Cardiac muscle cell (in vitro differentiated cells and primary cell): ENCODE data around the gene ADSS1. TPM values are rescaled to one million over a fixed set of nuclear protein-coding genes. Genes with fewer than 3 reads are reported as not detected.

ENCODE experiments used
- DNase-seq, 2 donors: peaks; one replicate each; pipeline versions ENCODE4 v3.0.0 to v3.0.0-alpha.2; 2010 to 2017; ENCODE audit warnings: low read depth in 1 of 2, low spot score in 1 of 2
- H3K27ac ChIP-seq: fragments of 200-600 bp; sonication (generic); 2 replicates; pipeline ENCODE4 v1.5.1; 2016
- H3K27me3 ChIP-seq: fragments of 200-600 bp; sonication (generic); 2 replicates; pipeline ENCODE4 v1.6.0; 2016; ENCODE audit warnings: control low read depth
- H3K36me3 ChIP-seq: fragments of 200-600 bp; sonication (generic); 2 replicates; pipeline ENCODE4 v1.5.1; 2016; ENCODE audit warnings: control low read depth
- H3K4me1 ChIP-seq: fragments of 200-600 bp; sonication (generic); 2 replicates; pipeline ENCODE4 v1.8.1; 2017; ENCODE audit warnings: low read depth, mild to moderate bottlenecking, mixed run types
- H3K4me3 ChIP-seq: fragments of 200-600 bp; sonication (generic); 2 replicates; pipeline ENCODE4 v1.5.1; 2016; ENCODE audit warnings: mild to moderate bottlenecking
- H3K9me3 ChIP-seq: fragments of 200-600 bp; sonication (generic); 2 replicates; pipeline ENCODE4 v1.5.1; 2017; ENCODE audit warnings: low read depth, mild to moderate bottlenecking, control low read depth
- polyA plus RNA-seq: library from polyadenylated mRNA; unstranded; fragments of >200 nt; fragmentation: Nextera tagmentation; extraction: Ambion mirVana; gene quantifications from 2 replicates; pipeline ENCODE4 v1.2.1, GENCODE V29; 2016
- total RNA-seq: library from RNA; depleted of rRNA; stranded (reverse); fragments of >200 nt; gene quantifications from 2 replicates; pipeline ENCODE4 v1.2.3, GENCODE V29; 2016
- TF ChIP-seq, protein P1 (sequence below): IDR thresholded peaks from 2 replicates; pipeline ENCODE4 v1.5.1; 2012; ENCODE audit warnings: low read depth, mild to moderate bottlenecking, low read length

Gene ADSS1
- total and polyA plus RNA-seq, 2 experiments from 2014 or later, result 53.4 to 63.8 TPM

DNA sequence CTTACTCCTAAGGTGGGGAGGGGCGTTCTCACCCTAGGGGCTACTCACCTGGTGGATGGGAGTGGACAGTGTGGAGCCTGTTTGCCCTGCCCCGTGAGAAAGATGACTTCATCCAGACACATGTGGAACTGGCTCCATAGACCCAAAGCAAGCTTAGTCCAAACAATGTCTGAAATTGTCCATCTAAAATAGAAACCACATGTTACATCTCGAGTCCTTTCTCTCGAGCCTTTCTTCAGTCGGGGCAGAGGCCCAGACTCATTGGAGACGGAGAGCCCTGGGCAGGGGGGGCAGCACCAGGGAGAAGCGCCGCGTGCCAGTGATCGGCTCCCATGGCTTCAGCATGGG is 33.2 kb downstream of the ADSS1 start:
- Histone ChIP-seq H3K36me3 (peaks cover 12% of the 10 kb centered on the region), H3K27ac (no peak overlapping the region), H3K4me3 (no peak overlapping the region), H3K9me3 (no peaks in the 10 kb centered on the region), H3K27me3 (no peaks in the 10 kb centered on the region), H3K4me1 (peaks cover 8% of the 10 kb centered on the region)
- TF ChIP-seq, protein P1, sequence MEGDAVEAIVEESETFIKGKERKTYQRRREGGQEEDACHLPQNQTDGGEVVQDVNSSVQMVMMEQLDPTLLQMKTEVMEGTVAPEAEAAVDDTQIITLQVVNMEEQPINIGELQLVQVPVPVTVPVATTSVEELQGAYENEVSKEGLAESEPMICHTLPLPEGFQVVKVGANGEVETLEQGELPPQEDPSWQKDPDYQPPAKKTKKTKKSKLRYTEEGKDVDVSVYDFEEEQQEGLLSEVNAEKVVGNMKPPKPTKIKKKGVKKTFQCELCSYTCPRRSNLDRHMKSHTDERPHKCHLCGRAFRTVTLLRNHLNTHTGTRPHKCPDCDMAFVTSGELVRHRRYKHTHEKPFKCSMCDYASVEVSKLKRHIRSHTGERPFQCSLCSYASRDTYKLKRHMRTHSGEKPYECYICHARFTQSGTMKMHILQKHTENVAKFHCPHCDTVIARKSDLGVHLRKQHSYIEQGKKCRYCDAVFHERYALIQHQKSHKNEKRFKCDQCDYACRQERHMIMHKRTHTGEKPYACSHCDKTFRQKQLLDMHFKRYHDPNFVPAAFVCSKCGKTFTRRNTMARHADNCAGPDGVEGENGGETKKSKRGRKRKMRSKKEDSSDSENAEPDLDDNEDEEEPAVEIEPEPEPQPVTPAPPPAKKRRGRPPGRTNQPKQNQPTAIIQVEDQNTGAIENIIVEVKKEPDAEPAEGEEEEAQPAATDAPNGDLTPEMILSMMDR, result no peak
- no peak for DNase-seq

DNA sequence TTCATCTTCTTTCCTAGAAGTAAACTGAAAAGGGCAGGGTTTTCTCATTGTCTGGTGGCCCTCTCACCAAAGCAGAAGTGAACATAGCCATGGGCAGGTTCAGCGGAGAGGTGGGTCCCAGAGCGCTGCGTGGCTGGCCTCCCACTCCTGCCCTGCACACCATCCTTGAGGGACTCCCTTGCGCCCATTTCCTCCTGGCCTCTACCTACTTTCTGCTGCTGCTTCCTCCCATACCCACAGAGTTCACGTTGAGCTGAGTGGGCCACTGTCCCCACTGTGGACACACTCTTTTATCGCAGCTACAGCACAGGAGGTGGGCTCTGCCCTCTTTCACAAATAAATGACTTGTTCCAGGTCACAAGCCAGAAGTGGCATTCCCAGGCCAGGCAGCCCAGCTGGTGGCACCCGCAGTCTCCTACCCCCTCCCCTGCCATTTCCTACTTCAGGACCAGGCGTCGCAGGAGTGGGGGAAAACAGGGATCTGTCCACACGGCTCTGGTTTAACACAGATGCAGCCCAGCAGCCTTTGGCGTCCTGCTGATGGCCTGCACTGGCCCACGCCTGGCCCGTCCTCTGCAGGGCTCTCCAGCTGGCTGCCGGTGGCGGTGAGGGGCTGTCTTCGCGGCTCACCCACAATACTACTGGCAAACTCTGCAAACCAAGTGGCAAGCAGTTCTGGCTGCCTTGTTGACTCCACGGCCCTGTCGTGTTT is 33.8 kb downstream of the ADSS1 start:
- H3K36me3 ChIP-seq, result peaks cover 12% of the 10 kb centered on the region
- H3K4me1 ChIP-seq, result peaks cover 8% of the 10 kb centered on the region
- no peaks in the 10 kb centered on the region for H3K9me3 ChIP-seq
- no peak for DNase-seq
- H3K27ac ChIP-seq, result no peak overlapping the region
- no peaks in the 10 kb centered on the region for H3K27me3 ChIP-seq
- TF ChIP-seq, protein P1, result no peak
- H3K4me3 ChIP-seq, result no peak overlapping the region

DNA sequence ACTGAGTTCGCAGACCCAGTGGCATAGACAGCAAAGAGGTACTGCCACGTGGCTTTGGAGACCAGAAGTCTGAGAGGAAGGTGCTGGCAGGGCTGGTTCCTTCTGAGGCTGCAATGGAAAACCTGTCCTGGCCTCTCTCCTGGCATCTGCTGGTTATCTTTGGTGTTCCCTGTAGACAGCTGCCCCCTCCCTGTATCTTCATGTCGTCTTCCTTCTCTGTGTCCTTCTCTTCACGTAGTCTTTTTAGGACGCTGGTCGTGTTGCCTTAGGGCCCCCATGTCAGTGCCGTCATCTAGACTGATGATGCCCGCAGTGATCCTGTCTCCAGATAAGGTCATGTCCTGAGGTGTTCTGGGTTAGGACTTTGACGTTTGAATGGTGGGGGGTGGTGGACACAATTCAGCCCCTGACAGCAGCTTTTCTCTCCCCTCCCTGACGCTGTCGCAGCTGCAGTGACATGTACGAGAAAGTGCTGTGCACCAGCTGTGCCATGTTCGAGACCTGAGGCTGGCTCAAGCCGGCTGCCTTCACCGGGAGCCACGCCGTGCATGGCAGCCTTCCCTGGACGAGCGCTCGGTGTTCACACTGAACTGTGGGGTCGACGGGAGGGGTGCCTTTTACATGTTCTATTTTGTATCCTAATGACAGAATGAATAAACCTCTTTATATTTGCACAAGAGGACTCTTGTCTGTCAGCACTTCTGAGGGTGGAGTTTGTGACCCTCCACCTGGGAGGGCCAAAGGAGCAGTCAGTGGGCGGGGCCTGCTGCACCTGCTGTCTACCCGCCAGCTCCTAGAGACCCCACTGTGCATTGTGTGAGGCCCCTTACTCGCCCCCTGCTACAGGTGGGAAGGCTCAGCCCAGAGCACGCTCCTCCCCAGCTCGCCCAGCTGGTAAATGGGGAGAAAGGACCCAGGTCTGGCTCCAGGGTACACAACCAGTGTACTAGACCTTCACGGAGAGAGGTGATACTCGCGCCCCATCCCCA is 35.2 kb downstream of the ADSS1 start:
- Histone ChIP-seq H3K27ac (no peak overlapping the region), H3K4me1 (peaks cover 2% of the 10 kb centered on the region), H3K36me3 (peaks cover 12% of the 10 kb centered on the region), H3K9me3 (no peaks in the 10 kb centered on the region), H3K27me3 (no peaks in the 10 kb centered on the region), H3K4me3 (no peak overlapping the region)
- DNase-seq, result no peak
- TF ChIP-seq, protein P1, result no peak

DNA sequence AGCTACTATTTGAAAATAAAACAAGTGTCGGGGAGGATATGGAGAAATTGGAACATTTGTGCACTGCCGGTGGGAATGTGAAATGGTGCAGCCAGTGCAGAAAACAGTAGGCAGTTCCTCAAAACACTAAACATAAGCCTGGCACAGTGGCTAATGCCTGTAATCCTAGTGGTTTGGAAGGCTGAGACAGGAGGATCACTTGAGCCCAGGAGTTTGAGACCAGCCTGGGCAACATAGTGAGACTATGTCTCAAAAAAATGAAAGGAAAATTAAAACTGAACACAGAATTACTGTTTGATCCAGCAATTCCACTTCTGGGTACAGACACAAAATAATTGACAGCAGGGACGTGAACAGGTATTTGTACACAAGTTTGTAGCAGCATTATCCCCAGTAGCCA is 41.5 kb downstream of the ADSS1 start:
- no peak for DNase-seq
- no peaks in the 10 kb centered on the region for H3K36me3 ChIP-seq
- TF ChIP-seq, protein P1, result no peak
- peaks cover 19% of the 10 kb centered on the region for H3K4me1 ChIP-seq
- H3K9me3 ChIP-seq, result no peaks in the 10 kb centered on the region
- H3K27me3 ChIP-seq, result no peaks in the 10 kb centered on the region
- no peak overlapping the region for H3K27ac ChIP-seq
- no peak overlapping the region for H3K4me3 ChIP-seq

DNA sequence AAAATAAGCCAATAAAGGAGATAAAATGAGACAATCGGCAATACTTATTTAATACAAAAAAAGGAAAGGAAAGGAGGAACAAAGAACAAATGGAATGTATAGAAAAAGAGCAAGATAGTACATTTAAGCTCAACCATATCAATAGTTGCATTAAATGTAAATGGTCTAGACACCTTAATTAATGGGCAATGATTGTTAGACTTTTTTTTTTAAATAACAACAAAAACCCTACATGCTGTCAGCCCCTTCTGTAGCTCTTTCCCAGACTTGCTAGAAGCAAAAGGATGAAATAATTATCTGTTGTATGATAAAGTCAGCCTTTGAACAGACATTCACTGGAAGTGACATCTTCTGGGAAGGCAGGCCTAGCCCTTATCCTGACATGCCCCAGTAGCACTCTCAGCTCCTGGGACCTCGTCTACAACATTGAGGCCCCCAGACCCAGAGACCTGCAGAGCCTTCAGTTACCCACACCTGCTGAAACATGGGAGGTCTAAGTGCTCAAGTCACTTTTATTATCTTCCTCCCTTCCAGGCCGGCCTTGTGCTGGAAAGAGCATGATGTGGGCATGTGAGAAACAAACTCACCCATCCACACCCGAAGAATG is 42.3 kb downstream of the ADSS1 start:
- TF ChIP-seq, protein P1, result no peak
- H3K27ac ChIP-seq, result no peak overlapping the region
- H3K9me3 ChIP-seq, result no peaks in the 10 kb centered on the region
- no peak for DNase-seq
- no peak overlapping the region for H3K4me3 ChIP-seq
- peaks cover 22% of the 10 kb centered on the region for H3K4me1 ChIP-seq
- no peaks in the 10 kb centered on the region for H3K27me3 ChIP-seq
- peaks cover 6% of the 10 kb centered on the region for H3K36me3 ChIP-seq
